Endothelial cell (in vitro differentiated cells): ENCODE measurements around the gene EARS2. TPM values are rescaled to one million over a fixed set of nuclear protein-coding genes. Genes with fewer than 3 reads are reported as not detected.

ENCODE experiments used
- DNase-seq: peaks from one replicate; pipeline ENCODE4 v3.0.0; 2021; ENCODE audit warnings: low spot score
- H3K27ac Mint-ChIP-seq: one replicate; pipeline ENCODE4 v1.8.0; 2021; ENCODE audit warnings: mixed read lengths, inconsistent platforms; ENCODE audit not compliant: unreplicated experiment
- H3K27me3 Mint-ChIP-seq: one replicate; pipeline ENCODE4 v1.8.0; 2021; ENCODE audit warnings: mild to moderate bottlenecking, moderate library complexity, mixed read lengths, inconsistent platforms; ENCODE audit not compliant: unreplicated experiment
- H3K36me3 Mint-ChIP-seq: one replicate; pipeline ENCODE4 v1.8.0; 2021; ENCODE audit warnings: mild to moderate bottlenecking, low read depth, mixed read lengths, inconsistent platforms; ENCODE audit not compliant: unreplicated experiment
- H3K4me1 Mint-ChIP-seq: one replicate; pipeline ENCODE4 v1.8.0; 2021; ENCODE audit warnings: mild to moderate bottlenecking, mixed read lengths, inconsistent platforms; ENCODE audit not compliant: unreplicated experiment
- H3K4me3 Mint-ChIP-seq: one replicate; pipeline ENCODE4 v1.8.0; 2021; ENCODE audit warnings: mild to moderate bottlenecking, mixed read lengths, inconsistent platforms; ENCODE audit not compliant: unreplicated experiment
- H3K9me3 Mint-ChIP-seq: one replicate; pipeline ENCODE4 v1.8.0; 2021; ENCODE audit warnings: mixed read lengths, inconsistent platforms; ENCODE audit not compliant: unreplicated experiment
- CTCF ChIP-seq: fragments of 200-600 bp; sonication (generic); IDR thresholded peaks from one replicate; pipeline ENCODE4 v1.5.0; 2021; ENCODE audit warnings: antibody characterized with exemption; ENCODE audit not compliant: unreplicated experiment
- total RNA-seq: library from RNA; stranded (reverse); fragmentation: NEBNext Ultra II Directional; extraction: Animal tissue kit (Norgen Biotek cat#: 25700); gene quantifications from one replicate; pipeline ENCODE4 v1.2.1, GENCODE V29; 2021; ENCODE audit not compliant: unreplicated experiment

Gene EARS2
- total RNA-seq, 1 donor from 2014 or later: 14.1 TPM

- H3K4me1 Mint-ChIP-seq: peaks cover 23% of the 10 kb centered on the region
- H3K27me3 Mint-ChIP-seq: peaks cover 3% of the 10 kb centered on the region
- no peak overlapping the region for H3K4me3 Mint-ChIP-seq
- peaks cover 10% of the 10 kb centered on the region for H3K36me3 Mint-ChIP-seq
- no peaks in the 10 kb centered on the region for H3K9me3 Mint-ChIP-seq
- TF ChIP-seq CTCF: no peak
- H3K27ac Mint-ChIP-seq: peak overlapping the region; percentile 88
- peak; percentile 24 for DNase-seq
These were observed 54.7 kb downstream of the EARS2 start for GRCh38 chr16:23502466-23502865.

- H3K4me3 Mint-ChIP-seq: no peak overlapping the region
- H3K4me1 Mint-ChIP-seq: peaks cover 28% of the 10 kb centered on the region
- no peak for DNase-seq
- H3K36me3 Mint-ChIP-seq: peaks cover 11% of the 10 kb centered on the region
- no peak overlapping the region for H3K27ac Mint-ChIP-seq
- H3K27me3 Mint-ChIP-seq: peaks cover 3% of the 10 kb centered on the region
- H3K9me3 Mint-ChIP-seq: no peaks in the 10 kb centered on the region
- no peak for TF ChIP-seq CTCF
These were observed 55.9 kb downstream of the EARS2 start for GRCh38 chr16:23501291-23501690.

GRCh38 chr16:23500862-23501225, 56.3 kb downstream of the EARS2 start:
- H3K36me3 Mint-ChIP-seq: peaks cover 11% of the 10 kb centered on the region
- H3K27me3 Mint-ChIP-seq: no peaks in the 10 kb centered on the region
- H3K9me3 Mint-ChIP-seq: no peaks in the 10 kb centered on the region
- no peak overlapping the region for H3K4me3 Mint-ChIP-seq
- TF ChIP-seq CTCF: no peak
- no peak overlapping the region for H3K27ac Mint-ChIP-seq
- peaks cover 25% of the 10 kb centered on the region for H3K4me1 Mint-ChIP-seq
- DNase-seq: no peak

- no peak for DNase-seq
- Mint-ChIP-seq H3K4me1 (peaks cover 25% of the 10 kb centered on the region), H3K27ac (no peak overlapping the region), H3K9me3 (no peaks in the 10 kb centered on the region), H3K4me3 (no peak overlapping the region), H3K27me3 (no peaks in the 10 kb centered on the region), H3K36me3 (peaks cover 11% of the 10 kb centered on the region)
- TF ChIP-seq CTCF: no peak
These were observed 56.8 kb downstream of the EARS2 start for GRCh38 chr16:23500212-23500861.

- Mint-ChIP-seq H3K36me3 (peaks cover 11% of the 10 kb centered on the region), H3K4me1 (peaks cover 25% of the 10 kb centered on the region), H3K27me3 (no peaks in the 10 kb centered on the region), H3K27ac (no peak overlapping the region), H3K9me3 (no peaks in the 10 kb centered on the region), H3K4me3 (no peak overlapping the region)
- no peak for TF ChIP-seq CTCF
- DNase-seq: no peak
These were observed 57.3 kb downstream of the EARS2 start for GRCh38 chr16:23499801-23500200.
